HG03025 (cell line): ENCODE results near the gene RETN.
A peak's percentile ranks its signal among the peaks of the same experiment; 100 is the strongest.

Experiments
- ATAC-seq: cut with Tn5 transposase; IDR thresholded peaks from one replicate; pipeline ENCODE4 v1.9.1; 2021; ENCODE audit warnings: mild to moderate bottlenecking, moderate library complexity; ENCODE audit not compliant: unreplicated experiment, low FRiP score

RETN gene

DNA sequence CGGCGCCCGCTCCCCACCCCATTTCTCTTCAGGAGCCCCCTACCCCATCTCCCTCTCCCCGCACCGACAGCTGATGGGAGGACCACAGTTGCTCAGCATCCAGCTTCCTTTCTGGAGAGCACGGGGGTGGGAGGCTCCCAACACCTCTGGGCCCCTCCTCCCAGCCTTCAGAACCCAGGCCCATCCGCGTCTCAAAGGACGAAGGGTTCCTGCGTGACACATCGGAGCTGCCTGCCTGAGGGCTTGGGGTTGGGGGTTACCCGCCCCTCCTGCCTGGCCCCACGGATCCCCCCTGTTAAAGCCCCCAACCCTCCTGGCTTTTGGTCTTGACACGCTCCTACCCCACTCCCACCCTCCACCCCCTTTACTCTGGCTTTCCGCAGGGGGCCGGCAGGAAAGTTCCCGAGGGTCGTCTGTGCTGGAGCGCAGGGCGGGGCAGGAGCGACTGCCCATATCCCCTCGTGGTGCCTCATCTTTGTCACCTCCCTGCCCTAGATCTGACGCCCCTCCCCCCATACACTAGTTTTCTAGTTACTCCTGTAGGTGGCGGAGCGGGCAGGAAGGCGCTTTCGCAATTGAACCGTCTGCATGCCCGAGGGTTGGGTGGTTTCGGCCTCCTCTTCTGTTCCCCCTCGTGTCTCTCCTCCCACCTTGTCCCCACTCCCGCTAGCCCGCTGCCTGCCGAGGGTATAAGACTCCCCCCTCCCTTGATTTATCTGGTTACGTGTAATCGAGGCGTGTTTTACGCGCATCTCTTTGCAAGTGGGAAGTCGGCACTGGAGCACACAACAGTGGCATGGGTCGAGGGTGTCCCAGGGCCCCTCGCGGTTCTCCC is 12.7 kb downstream of the RETN start:
- no peak for ATAC-seq

DNA sequence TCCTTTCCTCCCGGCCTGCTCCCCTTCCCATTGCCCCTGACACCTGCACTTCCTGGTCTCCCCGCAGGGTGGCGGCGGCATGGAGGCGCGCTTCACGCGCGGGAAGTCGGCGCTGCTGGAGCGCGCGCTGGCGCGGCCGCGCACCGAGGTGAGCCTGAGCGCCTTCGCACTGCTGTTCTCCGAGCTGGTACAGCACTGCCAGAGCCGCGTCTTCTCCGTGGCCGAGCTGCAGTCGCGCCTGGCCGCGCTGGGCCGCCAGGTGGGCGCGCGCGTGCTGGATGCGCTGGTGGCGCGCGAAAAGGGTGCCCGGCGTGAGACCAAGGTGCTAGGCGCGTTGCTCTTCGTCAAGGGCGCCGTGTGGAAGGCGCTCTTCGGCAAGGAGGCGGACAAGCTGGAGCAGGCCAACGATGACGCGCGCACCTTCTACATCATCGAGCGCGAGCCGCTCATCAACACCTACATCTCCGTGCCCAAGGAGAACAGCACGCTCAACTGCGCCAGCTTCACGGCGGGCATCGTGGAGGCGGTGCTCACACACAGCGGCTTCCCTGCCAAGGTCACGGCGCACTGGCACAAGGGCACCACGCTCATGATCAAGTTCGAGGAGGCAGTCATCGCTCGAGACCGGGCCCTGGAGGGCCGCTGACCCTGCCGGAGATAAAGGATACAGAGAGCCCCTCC is 13.5 kb downstream of the RETN start:
- ATAC-seq: no peak

DNA sequence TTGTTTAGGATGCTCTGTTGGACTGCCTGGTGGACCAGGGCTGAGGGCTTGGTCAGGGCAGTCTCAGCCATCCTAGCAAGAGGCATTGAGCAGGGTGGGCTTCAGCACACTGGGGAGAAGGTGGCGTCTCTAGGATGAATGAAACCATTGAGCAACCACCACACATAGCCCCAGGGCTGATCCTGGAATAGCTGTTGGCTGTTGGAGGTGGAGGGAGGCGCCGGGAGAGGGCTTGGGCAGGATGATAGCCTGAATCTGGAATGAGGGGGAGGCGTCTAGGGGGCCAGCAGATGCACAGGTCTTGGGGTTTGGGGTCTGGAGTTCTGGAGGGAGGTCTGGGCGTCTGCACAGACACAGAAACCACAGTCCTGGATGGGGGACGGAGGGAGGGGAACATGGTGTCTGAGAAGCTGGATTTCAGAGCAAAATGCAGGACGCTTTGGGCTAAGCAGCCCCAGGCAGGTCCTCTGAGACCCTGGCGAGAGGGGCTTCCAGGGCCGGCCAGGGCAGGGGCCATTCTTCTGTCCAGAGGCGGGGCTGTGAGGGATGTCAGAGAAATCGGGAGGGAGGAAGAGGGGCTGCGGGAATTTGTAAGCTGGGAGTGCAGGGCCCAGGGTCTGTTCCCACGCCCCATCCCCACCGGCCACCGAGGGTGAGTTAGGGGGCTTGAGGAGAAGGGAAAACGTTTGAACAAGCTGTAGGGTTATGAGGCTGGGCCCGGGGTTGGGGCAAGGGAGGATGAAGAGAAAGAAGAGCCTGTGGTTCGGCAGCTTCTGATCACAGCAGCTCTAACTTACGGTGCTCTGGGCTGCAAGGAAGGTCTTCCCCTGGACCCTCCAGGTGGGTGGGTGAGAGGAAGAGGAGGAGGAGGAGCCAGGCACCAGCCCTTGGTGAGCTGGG is 16.9 kb downstream of the RETN start:
- ATAC-seq: no peak

DNA sequence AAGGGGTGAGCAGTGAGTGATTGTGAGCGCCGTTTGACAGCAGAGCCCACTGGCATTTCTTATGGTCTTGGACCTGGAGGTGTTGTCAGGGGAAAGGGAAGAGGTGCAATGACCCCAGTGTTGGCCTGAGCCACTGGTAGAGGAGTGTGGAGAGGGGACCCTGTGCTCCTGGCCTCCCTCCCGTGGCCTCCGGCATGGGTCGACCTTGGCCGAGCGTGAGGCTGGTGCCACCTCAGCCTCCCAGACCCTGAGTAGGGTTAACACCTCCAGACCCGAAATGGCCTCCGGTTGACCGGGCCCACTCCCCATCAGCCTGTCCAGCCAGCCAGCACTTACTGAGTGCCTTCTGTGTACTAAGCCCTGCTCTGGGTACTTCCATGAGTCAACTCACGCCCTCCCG is 18.3 kb downstream of the RETN start:
- ATAC-seq: no peak

DNA sequence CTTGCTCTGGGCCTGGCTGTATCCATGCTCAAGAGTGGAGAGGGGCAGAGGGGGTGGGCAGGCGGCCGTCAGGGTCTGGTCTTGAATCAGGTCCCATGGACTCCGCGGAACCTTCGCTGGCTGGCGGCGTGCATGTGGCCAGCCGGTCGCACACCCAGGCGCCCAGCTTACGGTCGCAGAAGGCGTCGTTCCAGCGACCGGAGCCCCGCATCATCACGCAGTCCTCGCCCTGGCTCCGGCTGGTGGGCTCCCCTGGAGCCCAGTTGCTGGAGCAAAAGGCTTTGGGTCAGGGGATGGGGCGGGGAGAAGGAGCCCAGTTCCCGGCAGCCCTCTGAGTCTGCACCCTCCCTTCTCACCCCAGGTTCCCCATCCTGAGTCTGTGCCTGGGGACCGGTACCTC is 20.3 kb downstream of the RETN start:
- ATAC-seq: no peak

DNA sequence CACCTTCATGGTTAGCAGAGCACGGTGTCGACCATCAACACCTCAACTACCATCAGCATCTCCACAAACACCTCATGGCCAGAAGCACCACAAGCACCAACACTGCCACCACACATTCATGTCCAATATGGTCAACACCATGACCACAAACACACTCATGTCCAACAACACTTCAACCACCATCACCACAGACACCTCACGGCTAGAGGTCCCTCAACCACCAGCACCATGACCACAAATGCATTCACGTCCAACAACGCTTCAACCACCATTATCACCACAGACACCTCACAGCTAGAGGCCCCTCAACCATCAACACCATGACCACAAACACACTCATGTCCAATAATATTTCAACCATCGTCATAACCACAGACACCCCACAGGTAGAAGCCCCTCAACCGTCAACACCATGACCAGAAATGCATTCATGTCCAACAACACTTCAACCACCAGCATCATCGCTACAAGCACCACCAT is 22.0 kb downstream of the RETN start:
- ATAC-seq: no peak

DNA sequence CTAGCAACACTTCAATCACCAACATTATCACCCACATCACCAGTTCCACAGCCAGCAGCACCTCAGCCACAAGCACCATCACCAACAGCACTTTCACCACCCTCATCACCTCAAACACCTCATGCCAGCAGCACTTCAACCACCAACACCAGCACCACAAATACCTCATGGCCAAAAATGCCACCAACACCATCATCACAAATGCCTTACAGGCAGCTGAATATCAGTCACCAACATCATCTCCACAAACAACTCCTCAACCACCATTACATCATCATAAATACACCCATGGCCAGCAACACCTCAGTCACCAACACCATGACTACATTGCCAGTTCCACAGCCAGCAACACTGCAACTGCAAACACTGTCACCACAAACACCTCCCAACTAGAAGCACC is 22.6 kb downstream of the RETN start:
- no peak for ATAC-seq

DNA sequence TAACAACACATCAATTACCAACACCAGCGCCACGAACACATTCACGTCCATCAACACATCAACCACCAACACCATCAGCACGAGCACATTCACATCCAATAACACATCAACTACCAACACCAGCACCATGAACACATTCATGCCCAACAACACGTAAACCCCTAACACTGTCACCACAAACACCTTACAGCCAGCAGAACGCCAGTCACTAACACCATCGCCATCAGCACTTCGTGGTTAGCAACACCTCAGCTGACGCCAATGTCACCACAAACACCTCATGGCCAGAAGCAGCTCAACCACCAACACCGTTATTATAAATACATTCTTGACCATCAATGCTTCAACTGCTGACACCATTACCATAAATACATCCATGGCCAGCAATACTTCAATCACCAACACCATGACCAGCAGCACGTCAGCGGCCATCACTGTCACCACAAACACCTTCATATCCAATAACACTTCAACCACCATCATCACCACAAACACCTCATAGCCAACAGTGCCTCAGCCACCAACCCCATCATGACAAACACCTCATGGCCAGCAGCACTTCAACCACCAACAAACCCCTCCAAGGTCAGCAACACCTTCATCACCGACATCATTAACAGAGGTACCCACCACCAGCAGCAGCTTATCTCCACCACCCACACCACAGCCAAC is 23.7 kb downstream of the RETN start:
- ATAC-seq: no peak

DNA sequence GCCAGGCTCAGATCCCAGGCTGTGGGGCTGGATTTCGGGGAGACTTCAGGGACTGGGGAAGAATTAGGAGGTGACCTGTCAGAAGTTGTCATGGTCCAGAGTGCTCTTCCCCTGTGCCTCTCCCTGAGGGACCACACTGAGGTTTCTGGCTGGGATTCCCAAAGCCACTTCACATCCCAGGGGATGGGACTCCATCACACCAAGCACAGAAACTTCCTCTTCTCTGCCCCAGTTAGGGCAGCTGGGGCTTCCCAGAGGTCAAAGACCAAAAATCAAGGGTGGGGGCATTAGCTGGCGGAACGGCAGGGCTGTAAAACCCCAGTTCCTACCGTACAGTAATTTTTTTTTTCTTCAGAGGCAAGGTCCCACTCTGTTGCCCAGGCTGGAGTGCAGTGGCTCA is 25.6 kb downstream of the RETN start:
- ATAC-seq: no peak

DNA sequence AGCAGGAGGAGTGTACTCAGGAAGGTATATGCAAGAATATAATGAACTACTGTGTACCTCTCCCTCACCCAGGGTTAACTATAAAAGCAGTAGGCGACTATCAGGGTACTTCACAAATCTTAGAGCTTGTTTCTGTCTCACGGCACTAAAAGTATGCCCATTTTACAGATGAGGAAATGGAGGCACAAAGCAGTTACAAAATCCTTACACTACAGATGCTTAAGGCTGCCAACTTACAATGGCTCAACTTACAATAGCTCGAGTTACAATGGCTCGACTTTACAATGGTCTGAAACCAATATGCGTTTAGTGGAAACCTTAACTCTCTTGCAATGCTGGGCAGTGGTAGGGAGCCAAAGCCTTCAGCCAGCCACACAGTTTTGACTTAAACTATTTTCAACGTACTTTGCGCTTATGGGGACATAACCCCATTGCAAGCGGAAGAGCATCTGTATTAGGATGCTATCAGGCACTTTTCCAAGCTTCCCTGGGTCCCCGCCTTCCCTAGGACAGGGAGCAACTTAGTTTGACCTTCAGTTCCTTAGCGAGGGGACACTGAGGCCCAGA is 29.0 kb downstream of the RETN start:
- no peak for ATAC-seq

DNA sequence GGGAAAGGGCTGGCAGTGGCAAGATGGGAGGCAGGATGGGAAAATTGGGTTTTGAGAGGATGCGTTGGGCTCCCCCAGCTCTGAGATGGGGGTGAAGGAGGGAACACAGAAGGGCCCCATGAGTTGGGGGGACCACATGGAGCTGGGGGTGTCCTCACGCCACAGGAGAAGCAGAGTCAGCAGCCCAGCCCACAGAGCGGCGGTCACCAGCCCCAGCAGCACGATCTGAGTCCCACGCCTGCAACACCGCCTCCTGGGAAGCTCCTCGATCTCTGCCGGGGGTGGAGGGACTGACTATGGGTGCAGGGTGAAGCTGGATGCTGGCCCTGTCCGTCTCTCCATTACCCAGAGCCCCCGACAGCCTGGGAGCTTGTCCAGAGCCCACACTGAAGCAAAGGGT is 29.7 kb downstream of the RETN start:
- ATAC-seq: no peak

DNA sequence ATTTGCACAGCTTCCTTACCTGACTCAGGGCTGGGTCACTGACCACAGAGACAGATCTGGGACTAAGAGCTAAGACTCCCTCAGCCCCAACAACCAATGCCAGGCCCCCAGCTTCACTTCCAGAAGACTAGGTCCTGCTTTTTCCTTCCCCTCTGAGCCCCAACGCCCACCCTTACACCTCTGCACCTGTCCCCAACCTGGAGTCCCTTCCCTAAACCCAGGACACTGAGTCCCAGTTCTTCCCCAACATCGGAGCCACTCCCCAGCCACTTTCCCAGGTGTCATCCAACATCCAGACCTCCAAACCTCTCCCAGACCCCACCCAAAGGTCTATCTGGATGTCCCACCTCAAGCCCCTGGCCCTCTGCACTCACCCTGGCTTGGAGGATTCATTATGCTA is 30.2 kb downstream of the RETN start:
- no peak for ATAC-seq

DNA sequence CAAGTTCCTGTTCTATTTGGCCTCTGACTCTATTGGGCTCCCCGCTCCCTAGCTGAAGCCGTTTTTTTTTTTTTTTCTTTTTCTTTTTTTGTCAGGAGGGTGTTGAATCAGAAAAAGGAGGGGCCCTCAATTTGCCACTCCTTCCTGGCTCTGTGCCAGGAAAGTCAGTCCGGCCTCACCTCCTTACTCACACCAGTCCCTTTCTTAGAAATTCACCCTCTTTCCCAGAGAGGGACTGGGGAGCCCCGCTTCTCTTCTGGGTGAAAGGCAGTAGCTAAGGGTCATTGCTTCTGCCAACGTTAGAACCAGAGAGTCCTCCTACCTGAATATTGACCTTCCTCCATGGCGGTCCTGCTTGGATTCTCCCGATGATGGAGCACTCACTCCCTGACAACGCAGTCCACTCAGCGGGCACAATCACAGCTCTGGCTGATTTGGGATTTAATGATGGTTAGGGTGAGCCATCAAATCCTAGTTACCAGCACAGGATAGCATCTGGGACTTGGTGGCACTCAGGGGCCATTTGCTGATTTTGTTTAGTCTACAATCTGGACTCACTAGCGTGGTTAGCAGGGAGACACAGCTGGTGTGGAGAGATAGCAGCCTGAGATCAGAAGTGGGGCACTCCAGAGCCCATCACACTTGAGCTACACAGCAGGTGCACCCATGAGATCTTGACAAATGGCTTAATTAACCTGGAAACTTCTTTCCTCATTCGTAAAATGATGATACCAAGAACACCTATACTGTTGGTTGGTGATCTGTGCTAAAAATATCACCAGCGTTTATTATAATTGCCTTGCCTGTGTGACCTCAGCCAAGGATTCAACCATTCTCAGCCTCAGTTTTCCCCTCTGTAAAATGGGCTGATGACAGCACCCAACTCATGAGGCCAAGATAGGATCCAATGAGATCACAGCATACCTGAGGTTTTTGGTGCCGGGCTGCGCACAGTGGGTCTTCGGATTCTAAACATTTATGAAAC is 30.9 kb downstream of the RETN start:
- ATAC-seq: no peak

DNA sequence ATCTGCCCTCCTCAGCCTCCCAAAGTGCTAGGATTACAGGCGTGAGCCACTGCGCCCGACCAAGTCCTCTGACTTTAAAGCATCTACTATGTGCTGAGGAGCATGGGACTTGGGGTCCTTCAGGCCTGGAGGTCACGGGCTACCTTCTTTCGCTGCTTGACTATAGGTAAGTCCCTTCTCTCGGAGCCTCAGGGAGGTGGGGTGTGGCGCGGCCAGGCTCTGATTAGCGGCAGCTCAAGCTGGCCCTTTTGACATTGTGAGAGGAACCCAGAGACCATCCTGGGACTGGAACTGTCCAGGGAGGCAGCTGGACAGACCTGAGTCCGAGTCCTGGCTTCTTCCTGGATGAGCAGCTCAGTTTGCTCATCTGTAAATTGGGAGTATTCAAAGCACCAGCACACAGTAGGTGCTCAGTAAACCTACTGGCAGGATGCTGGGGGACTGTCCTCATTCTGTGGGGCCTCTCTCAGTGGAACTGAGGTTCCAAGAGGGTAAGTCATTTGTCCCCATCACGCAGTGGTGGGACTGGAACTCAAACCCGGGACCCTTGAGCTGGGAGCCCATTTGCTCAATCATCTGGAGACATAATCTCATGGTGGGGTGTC is 32.3 kb downstream of the RETN start:
- ATAC-seq: no peak

DNA sequence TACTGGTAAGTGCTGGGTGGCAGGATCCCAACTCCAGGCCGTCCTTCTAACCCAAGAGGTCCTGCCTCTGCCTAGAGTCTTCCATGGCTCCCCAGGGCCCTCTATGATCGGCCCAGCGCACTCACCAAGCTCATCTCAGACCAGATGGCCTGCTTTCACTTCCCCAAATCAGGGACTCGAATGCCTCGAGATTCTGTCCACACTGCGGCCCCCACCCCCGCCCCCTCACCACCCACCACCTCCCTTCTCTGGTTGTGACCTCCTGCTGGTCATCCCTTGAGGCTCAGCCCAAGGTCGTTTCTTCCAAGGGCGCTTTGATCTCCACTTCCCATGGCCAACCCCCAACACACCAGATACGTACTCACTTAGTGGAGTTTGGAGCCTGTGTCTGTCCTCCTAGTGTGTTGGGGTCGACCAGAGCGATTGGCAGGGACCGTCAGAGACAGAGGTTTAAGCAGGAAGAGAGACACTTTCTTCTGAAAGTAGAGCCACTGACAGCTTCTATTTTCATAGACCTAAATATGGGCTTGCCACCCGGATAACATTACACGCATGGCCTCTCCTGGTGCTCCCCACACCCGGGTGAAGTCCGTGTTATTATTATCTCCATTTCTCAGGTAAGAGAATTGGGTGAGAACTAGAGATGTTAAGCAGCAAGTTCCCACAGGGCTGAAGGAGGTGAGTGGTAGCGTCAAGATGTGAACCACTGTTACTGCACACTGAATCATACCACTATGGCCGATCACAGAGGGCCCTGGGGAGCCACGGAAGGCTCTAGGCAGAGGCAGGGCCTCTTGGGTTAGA is 33.0 kb downstream of the RETN start, which contains the start of gene FCER2:
Gene FCER2 (minus strand): TSS at position 478 of the 804 bp plus-strand sequence. CDS start 2,371 bp downstream, outside the sequence.
- ATAC-seq: peak; percentile 50

DNA sequence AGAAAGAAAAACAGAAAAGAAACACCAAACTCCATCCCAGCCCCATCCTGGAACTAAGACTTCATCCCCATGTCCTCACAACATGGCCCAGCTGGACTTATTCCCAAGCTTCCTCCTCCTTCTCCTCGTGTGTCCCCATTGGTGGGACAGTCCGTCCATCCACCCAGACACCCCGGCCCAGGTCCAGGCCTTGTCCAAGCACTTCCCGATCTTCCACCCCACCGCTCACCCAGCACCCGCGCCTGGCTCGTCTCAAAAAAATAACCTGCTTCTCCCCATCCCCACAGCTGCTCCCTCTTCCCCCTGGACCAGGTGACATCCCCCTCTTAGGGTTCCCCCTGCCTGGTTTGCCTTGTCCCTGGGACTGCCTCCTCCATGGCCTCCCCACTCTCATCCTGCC is 34.5 kb downstream of the RETN start:
- no peak for ATAC-seq

DNA sequence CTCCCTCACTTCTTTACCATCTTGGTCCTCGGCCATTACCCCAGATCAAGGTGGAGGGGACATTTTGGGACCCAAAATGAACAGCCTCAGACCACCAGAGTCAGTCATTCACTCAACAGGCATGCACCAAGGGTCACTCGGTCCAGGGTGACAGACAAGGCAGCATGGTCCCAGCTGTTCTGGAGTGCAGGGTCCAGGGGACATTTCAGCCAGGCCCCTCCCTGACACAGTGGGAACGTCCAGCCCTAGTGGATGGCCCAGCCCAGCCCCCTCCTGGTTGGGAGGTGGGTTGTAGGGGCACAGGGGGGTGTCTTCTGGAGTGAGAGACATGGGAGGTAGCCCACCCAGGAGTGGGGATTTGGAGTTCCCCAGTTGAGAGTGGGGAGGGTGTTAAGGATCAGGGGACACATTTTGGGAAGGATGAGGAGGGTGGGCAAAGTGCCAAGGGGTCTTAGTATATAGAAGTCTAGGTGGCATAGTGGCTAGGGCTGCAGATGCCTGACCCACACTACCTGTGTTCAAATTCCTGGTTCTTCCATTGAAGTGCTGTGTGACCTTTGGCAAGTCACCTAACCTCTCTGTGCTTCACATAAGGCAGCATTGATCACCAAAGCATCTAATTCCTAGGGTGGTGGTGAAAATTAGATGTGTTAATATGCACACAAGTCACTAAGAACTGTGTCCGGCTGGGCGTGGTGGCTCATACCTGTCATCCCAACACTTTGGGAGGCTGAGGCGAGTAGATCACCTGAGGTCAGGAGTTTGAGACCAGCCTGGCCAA is 35.6 kb downstream of the RETN start:
- no peak for ATAC-seq
